ENCODE data around the gene CLIC1. TPM values are rescaled to one million over a fixed set of nuclear protein-coding genes. Genes with fewer than 3 reads are reported as not detected.

Gene CLIC1
- total RNA-seq, 2 experiments from 2014 or later, result 61.2 to 61.5 TPM

DNA sequence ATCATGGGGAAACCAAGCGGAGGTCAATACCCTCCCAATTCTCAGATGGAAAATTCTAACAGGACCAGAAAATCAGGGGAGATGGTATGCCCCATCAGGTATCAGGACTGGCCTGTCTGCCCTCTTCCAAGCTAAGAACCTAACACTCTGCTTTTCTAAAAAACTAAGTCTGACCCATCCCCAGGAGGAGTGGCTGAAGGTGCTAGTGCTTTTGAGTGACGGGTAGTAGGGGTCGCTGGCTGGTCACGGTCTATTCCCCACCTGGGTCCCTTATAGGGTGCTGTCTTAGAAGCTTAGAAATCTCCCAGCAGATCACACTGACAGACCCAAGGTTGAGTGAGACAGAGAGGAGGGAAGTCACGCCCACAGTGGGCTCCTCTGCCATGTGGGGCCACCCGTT, 42.8 kb downstream of the CLIC1 start:
- Histone ChIP-seq H3K27ac (ENCODE audit: low read depth in 1 of 2, low read length in 2 of 2) (no peak overlapping the region), H3K4me3 (ENCODE audit: low read length) (no peak overlapping the region), H3K36me3 (ENCODE audit: insufficient read depth, low read length) (peaks cover 80% of the 10 kb centered on the region), H3K9me3 (ENCODE audit: control insufficient read depth in 1 of 2, insufficient read depth in 1 of 2, low read length in 2 of 2) (no peaks in the 10 kb centered on the region), H3K4me1 (ENCODE audit: insufficient read depth, low read length) (peaks cover under 1% of the 10 kb centered on the region), H3K27me3 (ENCODE audit: control insufficient read depth in 1 of 2, insufficient read depth in 2 of 2, low read length in 2 of 2) (no peaks in the 10 kb centered on the region)
- Mint-ChIP-seq H3K27ac (peak overlapping the region; percentile 27), H3K27me3 (no peaks in the 10 kb centered on the region), H3K9me3 (no peaks in the 10 kb centered on the region), H3K4me3 (no peak overlapping the region), H3K36me3 (ENCODE audit: low read depth) (peaks cover 86% of the 10 kb centered on the region), H3K4me1 (ENCODE audit: low read depth) (peaks cover 13% of the 10 kb centered on the region)
- ChIA-PET POLR2A (no interaction called here), CTCF (interaction anchor here (1.8 kb wide), 1 partner anchor 95 kb away, joined by 5 read pairs; no protein-coding TSS in a partner anchor)
- TF ChIP-seq, protein P1, sequence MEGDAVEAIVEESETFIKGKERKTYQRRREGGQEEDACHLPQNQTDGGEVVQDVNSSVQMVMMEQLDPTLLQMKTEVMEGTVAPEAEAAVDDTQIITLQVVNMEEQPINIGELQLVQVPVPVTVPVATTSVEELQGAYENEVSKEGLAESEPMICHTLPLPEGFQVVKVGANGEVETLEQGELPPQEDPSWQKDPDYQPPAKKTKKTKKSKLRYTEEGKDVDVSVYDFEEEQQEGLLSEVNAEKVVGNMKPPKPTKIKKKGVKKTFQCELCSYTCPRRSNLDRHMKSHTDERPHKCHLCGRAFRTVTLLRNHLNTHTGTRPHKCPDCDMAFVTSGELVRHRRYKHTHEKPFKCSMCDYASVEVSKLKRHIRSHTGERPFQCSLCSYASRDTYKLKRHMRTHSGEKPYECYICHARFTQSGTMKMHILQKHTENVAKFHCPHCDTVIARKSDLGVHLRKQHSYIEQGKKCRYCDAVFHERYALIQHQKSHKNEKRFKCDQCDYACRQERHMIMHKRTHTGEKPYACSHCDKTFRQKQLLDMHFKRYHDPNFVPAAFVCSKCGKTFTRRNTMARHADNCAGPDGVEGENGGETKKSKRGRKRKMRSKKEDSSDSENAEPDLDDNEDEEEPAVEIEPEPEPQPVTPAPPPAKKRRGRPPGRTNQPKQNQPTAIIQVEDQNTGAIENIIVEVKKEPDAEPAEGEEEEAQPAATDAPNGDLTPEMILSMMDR (IDR thresholded peaks at IDR 0.05), result no peak
- DNase-seq (no peak), ATAC-seq (ENCODE audit: poor library complexity) (no peak)
- intact Hi-C loops (cut with DNase I, micrococcal nuclease), result no loop called here

DNA sequence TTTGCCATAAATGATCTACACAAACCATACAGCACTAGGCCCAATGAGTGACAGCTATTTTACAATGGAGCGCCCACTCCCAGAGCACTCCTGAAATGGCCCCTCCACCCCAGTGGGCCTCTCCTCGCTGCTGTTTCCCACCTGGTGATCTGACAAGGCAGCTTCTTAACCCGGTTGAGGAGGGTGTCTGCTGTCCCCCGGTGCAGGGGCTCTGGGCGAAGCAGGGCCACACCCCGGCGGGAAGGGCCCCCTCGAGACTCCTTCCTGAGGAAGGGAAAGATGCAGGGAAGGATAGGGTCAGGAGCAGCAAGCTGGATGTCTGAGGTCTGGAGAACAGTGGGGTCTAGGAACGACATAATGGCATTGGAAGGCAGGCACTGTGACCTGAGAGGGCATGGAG, 43.4 kb downstream of the CLIC1 start:
- intact Hi-C loops (cut with DNase I, micrococcal nuclease), result no loop called here
- H3K27ac ChIP-seq (ENCODE audit: low read depth in 1 of 2, low read length in 2 of 2), result no peak overlapping the region

DNA sequence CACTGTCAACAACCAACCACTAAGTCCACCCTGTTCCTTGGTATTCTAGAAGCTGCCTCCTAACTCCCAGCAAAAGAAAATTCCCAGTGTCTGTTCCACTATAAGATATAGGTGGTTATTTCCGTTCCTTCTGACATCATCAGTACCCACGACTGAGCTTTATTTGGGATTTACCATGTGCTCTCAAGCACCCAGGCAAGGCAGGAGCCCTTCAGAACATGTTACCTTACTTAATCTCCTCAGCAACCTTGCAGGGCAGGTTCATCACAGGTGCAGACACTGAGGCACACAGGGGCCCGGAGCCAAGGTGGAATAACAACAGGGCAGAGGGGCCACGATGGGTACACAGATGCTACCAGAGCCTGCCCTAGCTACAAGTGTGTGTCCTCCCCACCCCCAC, 44.0 kb downstream of the CLIC1 start:
- Histone ChIP-seq H3K27me3 (ENCODE audit: control insufficient read depth in 1 of 2, insufficient read depth in 2 of 2, low read length in 2 of 2) (no peaks in the 10 kb centered on the region), H3K36me3 (ENCODE audit: insufficient read depth, low read length) (peaks cover 86% of the 10 kb centered on the region), H3K27ac (ENCODE audit: low read depth in 1 of 2, low read length in 2 of 2) (no peak overlapping the region), H3K4me1 (ENCODE audit: insufficient read depth, low read length) (no peaks in the 10 kb centered on the region), H3K4me3 (ENCODE audit: low read length) (no peak overlapping the region), H3K9me3 (ENCODE audit: control insufficient read depth in 1 of 2, insufficient read depth in 1 of 2, low read length in 2 of 2) (no peaks in the 10 kb centered on the region)
- no peaks in the 10 kb centered on the region for H3K9me3 Mint-ChIP-seq
- DNase-seq (no peak), ATAC-seq (ENCODE audit: poor library complexity) (no peak)
- H3K4me1 Mint-ChIP-seq (ENCODE audit: low read depth), result peaks cover 4% of the 10 kb centered on the region
- no peak overlapping the region for H3K4me3 Mint-ChIP-seq
- H3K27ac Mint-ChIP-seq, result no peak overlapping the region
- intact Hi-C loops (cut with DNase I, micrococcal nuclease), result no loop called here
- ChIA-PET POLR2A (no interaction called here), CTCF (no interaction called here)
- H3K36me3 Mint-ChIP-seq (ENCODE audit: low read depth), result peaks cover 88% of the 10 kb centered on the region
- H3K27me3 Mint-ChIP-seq, result no peaks in the 10 kb centered on the region
- TF ChIP-seq, protein P1 (IDR thresholded peaks at IDR 0.05), result no peak

More for the DNA sequence above, 43.4 kb downstream of the CLIC1 start:
- Mint-ChIP-seq H3K36me3 (ENCODE audit: low read depth) (peaks cover 88% of the 10 kb centered on the region), H3K27ac (peak overlapping the region; percentile 27), H3K4me3 (no peak overlapping the region), H3K4me1 (ENCODE audit: low read depth) (peaks cover 10% of the 10 kb centered on the region), H3K27me3 (no peaks in the 10 kb centered on the region), H3K9me3 (no peaks in the 10 kb centered on the region)
- H3K27me3 ChIP-seq (ENCODE audit: control insufficient read depth in 1 of 2, insufficient read depth in 2 of 2, low read length in 2 of 2), result no peaks in the 10 kb centered on the region
- H3K4me3 ChIP-seq (ENCODE audit: low read length), result no peak overlapping the region
- no peaks in the 10 kb centered on the region for H3K9me3 ChIP-seq (ENCODE audit: control insufficient read depth in 1 of 2, insufficient read depth in 1 of 2, low read length in 2 of 2)
- TF ChIP-seq, protein P1 (IDR thresholded peaks at IDR 0.05), result no peak
- DNase-seq (no peak), ATAC-seq (ENCODE audit: poor library complexity) (no peak)
- peaks cover 86% of the 10 kb centered on the region for H3K36me3 ChIP-seq (ENCODE audit: insufficient read depth, low read length)
- CTCF ChIA-PET, result interaction anchor here (1.8 kb wide), 1 partner anchor 94 kb away, joined by 5 read pairs; no protein-coding TSS in a partner anchor
- POLR2A ChIA-PET, result interaction anchor here (0.5 kb wide), 1 partner anchor 206 kb away, joined by 3 read pairs; no protein-coding TSS in a partner anchor
- H3K4me1 ChIP-seq (ENCODE audit: insufficient read depth, low read length), result no peaks in the 10 kb centered on the region

All from CD4-positive, alpha-beta T cell (primary cell).